NCI-H128 (cell line): ENCODE results near the gene ZNF471.

Experiments used
- DNase-seq: peaks from one replicate; lab custom pipeline; 2025; ENCODE audit not compliant: unreplicated experiment; lab: John Stamatoyannopoulos, UW

ZNF471 gene

GRCh38 chr19:56572589-56572988 lies 64.9 kb downstream of the ZNF471 start:
- DNase-seq = no peak

- no peak for DNase-seq
Observed at GRCh38 chr19:56573914-56574313, 66.3 kb downstream of the ZNF471 start.

GRCh38 chr19:56577719-56578602 lies 70.3 kb downstream of the ZNF471 start:
- no peak for DNase-seq
